CD8-positive, alpha-beta memory T cell (primary cell): ENCODE measurements around the gene MAS1L. TPM values are rescaled to one million over a fixed set of nuclear protein-coding genes. Genes with fewer than 3 reads are reported as not detected.

Experiments used
- CTCF ChIA-PET: fragments of 350-600 bp; sonication (Branson Sonifier 250); formaldehyde crosslinking; loops from one replicate; lab custom pipeline; 2021; ENCODE audit warnings: antibody characterized with exemption; lab: Charles Lee
- POLR2A ChIA-PET: fragments of 350-600 bp; sonication (Branson Sonifier 250); formaldehyde crosslinking; loops from one replicate; lab custom pipeline; 2021; ENCODE audit warnings: antibody characterized with exemption; lab: Charles Lee
- DNase-seq, 5 donors: peaks; one replicate each; pipeline versions ENCODE4 v3.0.0 to v3.0.0-alpha.2; 2020 to 2022; ENCODE audit warnings: mixed read lengths in 1 of 5
- H3K27ac ChIP-seq: one replicate; pipeline ENCODE4 v1.7.0; 2013; ENCODE audit warnings: low read depth, mild to moderate bottlenecking, low read length, moderate library complexity
- H3K27me3 ChIP-seq: 2 replicates; pipeline ENCODE4 v1.7.0; 2013; ENCODE audit warnings: low read length, mild to moderate bottlenecking; ENCODE audit not compliant: insufficient read depth, poor library complexity, severe bottlenecking
- H3K36me3 ChIP-seq: 2 replicates; pipeline ENCODE4 v1.7.0; 2013; ENCODE audit warnings: mild to moderate bottlenecking, low read length, moderate library complexity; ENCODE audit not compliant: insufficient read depth
- H3K4me1 ChIP-seq: 2 replicates; pipeline ENCODE4 v1.7.0; 2013; ENCODE audit warnings: mild to moderate bottlenecking, low read length, moderate library complexity; ENCODE audit not compliant: insufficient read depth
- H3K4me3 ChIP-seq: 2 replicates; pipeline ENCODE4 v1.7.0; 2013; ENCODE audit warnings: mild to moderate bottlenecking, low read length
- H3K9me3 ChIP-seq: 2 replicates; pipeline ENCODE4 v1.7.0; 2013; ENCODE audit warnings: mild to moderate bottlenecking, low read length
- H3K27ac Mint-ChIP-seq, 8 donors: one replicate each; pipeline ENCODE4 v1.8.0; 2020 to 2021; ENCODE audit warnings: mixed read lengths in 8 of 8, mild to moderate bottlenecking in 6 of 8, inconsistent platforms in 3 of 8, moderate library complexity in 3 of 8
- H3K27me3 Mint-ChIP-seq, 2 donors: one replicate each; pipeline ENCODE4 v1.8.0; 2020 to 2021; ENCODE audit warnings: mixed read lengths in 2 of 2, mild to moderate bottlenecking in 1 of 2, moderate library complexity in 1 of 2
- H3K36me3 Mint-ChIP-seq, 3 donors: one replicate each; pipeline ENCODE4 v1.8.0; 2020 to 2021; ENCODE audit warnings: mixed read lengths in 3 of 3, inconsistent platforms in 1 of 3, mild to moderate bottlenecking in 1 of 3
- H3K4me1 Mint-ChIP-seq, 3 donors: one replicate each; pipeline ENCODE4 v1.8.0; 2020 to 2021; ENCODE audit warnings: mixed read lengths in 3 of 3, inconsistent platforms in 1 of 3, mild to moderate bottlenecking in 1 of 3
- H3K4me3 Mint-ChIP-seq, 7 donors: one replicate each; pipeline ENCODE4 v1.8.0; 2020 to 2021; ENCODE audit warnings: mixed read lengths in 7 of 7, mild to moderate bottlenecking in 6 of 7, moderate library complexity in 4 of 7, inconsistent platforms in 2 of 7
- H3K9me3 Mint-ChIP-seq, 5 donors: one replicate each; pipeline ENCODE4 v1.8.0; 2020 to 2022; ENCODE audit warnings: mixed read lengths in 5 of 5, mild to moderate bottlenecking in 3 of 5, moderate library complexity in 2 of 5, inconsistent platforms in 1 of 5
- polyA plus RNA-seq: library from polyadenylated mRNA; unstranded; fragments of 300-500 nt; fragmentation: Illumina TruSeq; gene quantifications from one replicate; pipeline ENCODE4 v1.2.3, GENCODE V29; 2021
- total RNA-seq, 2 experiments: library from RNA; stranded (reverse); gene quantifications; one replicate each; pipeline ENCODE4 v1.2.3, GENCODE V29; 2021

The MAS1L gene, protein sequence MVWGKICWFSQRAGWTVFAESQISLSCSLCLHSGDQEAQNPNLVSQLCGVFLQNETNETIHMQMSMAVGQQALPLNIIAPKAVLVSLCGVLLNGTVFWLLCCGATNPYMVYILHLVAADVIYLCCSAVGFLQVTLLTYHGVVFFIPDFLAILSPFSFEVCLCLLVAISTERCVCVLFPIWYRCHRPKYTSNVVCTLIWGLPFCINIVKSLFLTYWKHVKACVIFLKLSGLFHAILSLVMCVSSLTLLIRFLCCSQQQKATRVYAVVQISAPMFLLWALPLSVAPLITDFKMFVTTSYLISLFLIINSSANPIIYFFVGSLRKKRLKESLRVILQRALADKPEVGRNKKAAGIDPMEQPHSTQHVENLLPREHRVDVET
- total RNA-seq (not detected), polyA plus RNA-seq (not detected)

DNA sequence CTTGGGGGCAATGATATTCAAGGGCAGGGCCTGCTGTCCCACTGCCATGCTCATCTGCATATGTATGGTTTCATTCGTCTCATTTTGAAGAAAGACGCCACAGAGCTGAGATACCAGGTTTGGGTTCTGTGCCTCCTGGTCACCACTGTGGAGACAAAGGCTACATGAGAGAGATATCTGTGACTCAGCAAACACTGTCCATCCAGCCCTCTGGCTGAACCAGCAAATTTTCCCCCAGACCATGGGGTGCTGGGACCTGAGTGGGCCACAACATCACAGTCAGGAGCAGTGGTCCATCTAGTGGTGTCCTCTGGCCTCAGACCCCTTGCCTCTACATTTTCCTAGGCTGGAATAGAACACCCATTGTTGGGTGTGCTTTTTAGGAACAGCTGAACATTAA lies at the start of gene MAS1L:
Gene MAS1L, minus strand, starts transcription at position 297 of the 400 bp plus-strand sequence. Its CDS starts 54 bp downstream, at position 243.
- Mint-ChIP-seq H3K4me3 (no peak within 1 kb of the TSS), H3K9me3 (no peaks in the 10 kb centered on the region), H3K27ac (no peak within 1 kb of the TSS), H3K36me3 (no peaks in the 10 kb centered on the region), H3K4me1 (no peaks in the 10 kb centered on the region), H3K27me3 (peaks cover 13 to 48% of the 10 kb centered on the region in 2 donors)
- POLR2A ChIA-PET: no interaction called here
- Histone ChIP-seq H3K27ac (no peak within 1 kb of the TSS), H3K36me3 (no peaks in the 10 kb centered on the region), H3K4me3 (no peak within 1 kb of the TSS), H3K9me3 (no peaks in the 10 kb centered on the region), H3K27me3 (no peaks in the 10 kb centered on the region), H3K4me1 (no peaks in the 10 kb centered on the region)
- CTCF ChIA-PET: no interaction called here
- no peak for DNase-seq

DNA sequence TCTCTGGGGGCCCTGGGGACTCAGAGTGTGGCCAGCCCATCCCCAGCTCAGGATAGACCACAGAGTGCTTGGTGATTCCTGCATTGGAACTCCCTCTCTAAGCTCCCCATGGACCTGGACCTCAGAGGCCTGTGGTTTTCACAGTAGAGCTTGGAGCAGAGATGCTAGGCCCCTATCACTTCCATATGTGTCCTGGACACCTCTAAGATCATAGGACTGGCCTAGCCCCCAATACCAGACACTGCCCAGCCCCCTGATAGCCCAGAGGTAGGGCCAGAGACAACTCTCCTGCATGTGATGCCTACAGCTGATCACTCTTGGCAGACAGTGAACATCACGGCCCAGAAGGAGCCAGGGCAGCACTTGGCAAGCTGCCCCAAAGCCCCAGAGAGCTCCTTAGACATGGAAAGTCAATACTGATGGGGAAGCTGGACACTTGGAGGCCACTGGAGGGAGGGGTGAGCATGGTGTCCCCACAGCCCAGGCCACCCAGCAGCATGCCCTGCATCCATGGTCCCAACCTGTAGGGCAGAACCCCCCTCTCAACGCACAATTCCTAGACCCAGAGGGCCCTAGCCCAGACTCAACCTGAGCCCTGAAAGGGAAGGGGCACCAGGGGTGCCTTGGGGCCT lies 44.7 kb upstream of the MAS1L start:
- Mint-ChIP-seq H3K27ac (no peak overlapping the region), H3K27me3 (peaks cover 4 to 13% of the 10 kb centered on the region in 2 donors), H3K36me3 (no peaks in the 10 kb centered on the region), H3K9me3 (no peaks in the 10 kb centered on the region), H3K4me1 (no peaks in the 10 kb centered on the region), H3K4me3 (no peak overlapping the region)
- no peak for DNase-seq
- H3K4me1 ChIP-seq: no peaks in the 10 kb centered on the region
- H3K27ac ChIP-seq: no peak overlapping the region
- ChIA-PET CTCF (no interaction called here), POLR2A (no interaction called here)
- no peaks in the 10 kb centered on the region for H3K9me3 ChIP-seq
- H3K36me3 ChIP-seq: no peaks in the 10 kb centered on the region
- no peaks in the 10 kb centered on the region for H3K27me3 ChIP-seq
- no peak overlapping the region for H3K4me3 ChIP-seq

DNA sequence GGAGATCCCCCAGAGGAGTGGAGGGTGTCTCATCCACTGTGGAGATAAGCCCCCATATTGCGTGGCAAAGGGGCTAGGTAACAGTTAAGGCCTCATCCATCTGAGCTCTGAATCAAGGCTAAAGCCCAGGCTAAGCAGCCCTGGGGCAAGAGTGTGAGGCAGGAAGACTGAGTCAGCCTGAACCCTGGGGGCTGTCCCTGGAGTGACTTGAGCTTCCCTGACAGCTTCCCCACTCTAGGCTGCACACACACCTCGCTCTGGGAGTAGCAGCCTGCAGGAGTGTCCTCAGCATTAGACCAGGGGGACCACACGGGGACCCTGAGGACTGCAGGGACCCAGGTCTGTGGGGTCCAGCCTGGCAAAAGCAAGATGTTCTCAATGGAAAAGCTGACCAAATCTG lies 43.9 kb upstream of the MAS1L start:
- no peaks in the 10 kb centered on the region for H3K27me3 ChIP-seq
- H3K9me3 Mint-ChIP-seq: no peaks in the 10 kb centered on the region
- DNase-seq: no peak

DNA sequence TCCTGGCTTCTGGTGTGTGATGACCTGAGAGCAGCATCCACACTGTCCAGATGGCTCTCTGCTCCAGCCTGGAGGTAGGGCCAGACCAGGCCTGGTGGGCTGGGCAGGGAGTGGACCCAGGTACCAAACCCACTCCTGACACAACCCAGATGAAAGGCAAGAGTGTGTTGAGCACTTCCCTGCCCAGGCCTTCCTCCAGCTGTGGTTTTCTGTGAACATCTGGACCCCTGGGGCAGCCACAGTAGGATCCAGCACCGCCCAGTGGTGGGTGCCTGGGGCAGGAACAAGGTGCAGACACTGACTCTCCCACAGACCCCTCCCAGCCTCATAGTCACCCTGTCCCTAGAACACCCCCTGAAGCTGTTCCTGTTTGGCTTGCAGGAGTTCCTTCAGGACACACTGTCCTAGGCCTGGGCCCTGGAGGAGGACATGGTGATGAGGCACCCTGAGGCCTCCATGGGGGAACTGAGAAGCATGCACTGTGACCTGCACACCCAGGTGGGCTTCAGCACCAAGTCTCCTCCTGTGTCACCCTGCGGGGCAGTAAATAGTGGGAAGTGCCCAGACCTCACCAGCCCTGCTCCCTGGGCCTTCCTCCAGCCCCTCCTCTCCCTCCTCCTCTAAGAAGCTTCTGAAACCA lies 43.0 kb upstream of the MAS1L start:
- no peak overlapping the region for H3K4me3 Mint-ChIP-seq
- no peak overlapping the region for H3K4me3 ChIP-seq
- H3K27me3 Mint-ChIP-seq: peaks cover 4 to 23% of the 10 kb centered on the region in 2 donors
- no peaks in the 10 kb centered on the region for H3K9me3 Mint-ChIP-seq
- H3K9me3 ChIP-seq: no peaks in the 10 kb centered on the region
- H3K27ac Mint-ChIP-seq: peak overlapping the region in 1 of 8 donors; percentile 73
- no peak overlapping the region for H3K27ac ChIP-seq
- H3K4me1 Mint-ChIP-seq: no peaks in the 10 kb centered on the region
- H3K27me3 ChIP-seq: no peaks in the 10 kb centered on the region
- CTCF ChIA-PET: no interaction called here
- POLR2A ChIA-PET: no interaction called here
- DNase-seq: no peak
- H3K36me3 Mint-ChIP-seq: no peaks in the 10 kb centered on the region
- H3K36me3 ChIP-seq: no peaks in the 10 kb centered on the region
- no peaks in the 10 kb centered on the region for H3K4me1 ChIP-seq

More for the DNA sequence above, 43.9 kb upstream of the MAS1L start:
- no peaks in the 10 kb centered on the region for H3K9me3 ChIP-seq
- H3K27ac ChIP-seq: no peak overlapping the region
- H3K27me3 Mint-ChIP-seq: peaks cover 4 to 18% of the 10 kb centered on the region in 2 donors
- H3K4me1 Mint-ChIP-seq: no peaks in the 10 kb centered on the region
- H3K4me3 Mint-ChIP-seq: no peak overlapping the region
- H3K36me3 ChIP-seq: no peaks in the 10 kb centered on the region
- no peak overlapping the region for H3K27ac Mint-ChIP-seq
- ChIA-PET POLR2A (no interaction called here), CTCF (no interaction called here)
- H3K36me3 Mint-ChIP-seq: no peaks in the 10 kb centered on the region
- no peak overlapping the region for H3K4me3 ChIP-seq
- no peaks in the 10 kb centered on the region for H3K4me1 ChIP-seq

DNA sequence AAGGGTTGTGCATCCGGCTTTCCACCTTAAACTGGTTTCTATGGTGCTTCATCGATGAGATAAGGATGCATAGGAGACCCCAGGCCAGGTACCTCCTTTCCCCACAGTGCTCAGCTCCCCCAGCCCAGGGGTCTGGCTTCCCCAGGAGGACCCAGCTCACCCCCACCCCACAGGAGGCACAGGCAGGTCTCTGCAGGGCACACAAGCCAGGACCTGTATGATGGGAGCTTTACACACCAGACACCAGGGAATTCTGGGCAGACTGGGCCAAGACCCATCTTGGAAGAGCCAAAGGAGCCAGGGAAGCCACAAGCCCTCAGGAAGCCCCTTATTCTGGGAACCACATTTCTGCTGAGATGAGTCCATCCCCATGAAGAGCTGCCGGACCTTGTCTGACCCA lies 42.2 kb upstream of the MAS1L start:
- Histone ChIP-seq H3K36me3 (no peaks in the 10 kb centered on the region), H3K4me1 (no peaks in the 10 kb centered on the region), H3K27me3 (no peaks in the 10 kb centered on the region), H3K4me3 (no peak overlapping the region), H3K27ac (no peak overlapping the region), H3K9me3 (no peaks in the 10 kb centered on the region)
- CTCF ChIA-PET: no interaction called here
- Mint-ChIP-seq H3K36me3 (no peaks in the 10 kb centered on the region), H3K27me3 (peaks cover 2 to 29% of the 10 kb centered on the region in 2 donors), H3K4me3 (no peak overlapping the region), H3K9me3 (no peaks in the 10 kb centered on the region), H3K27ac (no peak overlapping the region), H3K4me1 (no peaks in the 10 kb centered on the region)
- no peak for DNase-seq
- POLR2A ChIA-PET: no interaction called here

DNA sequence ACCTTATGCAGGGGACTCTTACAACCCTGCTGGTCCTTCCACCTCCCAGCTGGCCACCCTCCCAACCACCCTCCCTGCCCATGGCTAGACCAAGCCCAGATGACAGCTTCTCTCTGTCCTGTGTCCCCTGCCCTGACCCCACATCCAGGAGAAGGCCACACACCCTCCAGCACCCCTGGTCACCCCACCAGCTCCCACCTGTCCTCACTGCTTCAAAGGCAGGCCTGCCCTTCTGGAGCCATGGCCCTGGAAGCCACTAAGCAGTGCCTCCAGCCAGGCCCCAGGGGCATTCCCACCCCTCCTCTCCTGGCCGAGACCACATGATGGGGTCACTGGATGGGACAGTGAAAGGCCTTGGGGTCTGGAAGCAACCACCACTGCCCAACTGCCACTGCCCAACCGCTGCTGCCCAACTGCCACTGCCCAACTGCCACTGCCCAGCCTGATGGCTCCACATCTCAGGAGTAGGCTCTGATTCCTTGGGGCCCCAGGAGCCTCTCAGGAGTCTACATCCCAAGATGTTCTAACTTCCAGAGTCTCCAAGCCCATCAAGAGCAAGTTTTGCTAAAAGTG lies 41.3 kb upstream of the MAS1L start:
- Mint-ChIP-seq H3K36me3 (no peaks in the 10 kb centered on the region), H3K27ac (no peak overlapping the region), H3K4me1 (no peaks in the 10 kb centered on the region), H3K9me3 (no peaks in the 10 kb centered on the region), H3K4me3 (no peak overlapping the region), H3K27me3 (peaks cover 5 to 29% of the 10 kb centered on the region in 2 donors)
- Histone ChIP-seq H3K9me3 (no peaks in the 10 kb centered on the region), H3K4me3 (no peak overlapping the region), H3K27me3 (no peaks in the 10 kb centered on the region), H3K36me3 (no peaks in the 10 kb centered on the region), H3K27ac (no peak overlapping the region), H3K4me1 (no peaks in the 10 kb centered on the region)
- ChIA-PET POLR2A (no interaction called here), CTCF (no interaction called here)
- no peak for DNase-seq

DNA sequence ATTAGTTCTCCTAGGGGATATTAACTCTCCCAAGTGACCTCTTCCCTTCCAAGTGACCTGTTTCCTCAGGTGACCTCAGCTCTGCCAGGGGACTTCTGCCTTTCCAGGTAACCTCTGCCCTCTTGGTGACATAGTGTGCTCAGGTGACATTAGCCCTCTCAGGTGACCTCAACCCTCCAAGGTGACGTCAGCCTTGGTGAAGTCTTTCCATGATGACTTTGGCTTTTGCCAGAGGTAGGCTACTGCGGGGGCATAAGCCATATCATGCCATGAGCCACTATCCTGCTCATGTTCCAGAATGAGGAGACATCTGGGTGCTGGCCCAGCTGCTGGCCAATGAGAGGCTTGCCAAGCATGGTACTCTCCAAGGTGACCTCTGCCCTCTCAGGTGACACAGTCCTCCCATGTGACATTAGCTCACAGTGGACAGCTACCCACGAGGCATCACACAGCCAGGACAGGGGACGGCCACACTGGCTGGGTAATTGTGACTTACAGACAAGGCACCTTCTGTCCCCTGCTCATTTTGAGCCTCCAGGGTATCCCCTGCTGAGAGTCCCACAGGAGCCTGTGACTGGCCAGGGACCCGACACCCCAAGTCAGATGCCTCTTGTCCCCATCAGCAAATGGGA lies 40.7 kb upstream of the MAS1L start:
- H3K36me3 Mint-ChIP-seq: no peaks in the 10 kb centered on the region

More for the DNA sequence above, 40.7 kb upstream of the MAS1L start:
- Mint-ChIP-seq H3K4me1 (no peaks in the 10 kb centered on the region), H3K27ac (peak overlapping the region in 1 of 8 donors; percentile 59), H3K4me3 (no peak overlapping the region), H3K27me3 (peaks cover 6 to 29% of the 10 kb centered on the region in 2 donors), H3K9me3 (no peaks in the 10 kb centered on the region)
- no peaks in the 10 kb centered on the region for H3K9me3 ChIP-seq
- no peaks in the 10 kb centered on the region for H3K4me1 ChIP-seq
- POLR2A ChIA-PET: no interaction called here
- no peaks in the 10 kb centered on the region for H3K36me3 ChIP-seq
- CTCF ChIA-PET: no interaction called here
- H3K27me3 ChIP-seq: no peaks in the 10 kb centered on the region
- DNase-seq: no peak
- H3K27ac ChIP-seq: no peak overlapping the region
- H3K4me3 ChIP-seq: no peak overlapping the region
